ENCODE results near the gene LPP.

LPP gene

DNA sequence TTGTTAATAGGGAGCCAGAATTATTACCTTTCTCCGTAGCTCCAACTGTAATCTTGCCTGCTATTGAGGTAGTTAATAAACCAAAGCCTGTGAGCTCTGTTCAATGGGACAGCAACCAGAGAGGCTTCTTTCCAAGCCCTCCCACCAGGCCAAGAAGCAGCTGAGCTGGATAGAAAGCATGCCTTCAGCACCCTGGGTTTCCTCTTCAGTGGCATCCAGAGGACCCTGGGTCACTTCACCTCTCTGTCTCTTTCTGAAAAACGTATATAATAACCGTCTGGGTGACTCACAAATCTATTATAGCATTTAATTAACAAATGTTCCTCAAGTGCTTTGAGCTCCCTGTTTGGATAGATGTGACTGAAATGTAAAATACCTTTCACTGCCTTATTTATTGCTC lies 420.0 kb downstream of the LPP start:
- DNase-seq = no peak

- no peak for DNase-seq
Observed at GRCh38 chr3:188574885-188575284, 420.9 kb downstream of the LPP start.

DNA sequence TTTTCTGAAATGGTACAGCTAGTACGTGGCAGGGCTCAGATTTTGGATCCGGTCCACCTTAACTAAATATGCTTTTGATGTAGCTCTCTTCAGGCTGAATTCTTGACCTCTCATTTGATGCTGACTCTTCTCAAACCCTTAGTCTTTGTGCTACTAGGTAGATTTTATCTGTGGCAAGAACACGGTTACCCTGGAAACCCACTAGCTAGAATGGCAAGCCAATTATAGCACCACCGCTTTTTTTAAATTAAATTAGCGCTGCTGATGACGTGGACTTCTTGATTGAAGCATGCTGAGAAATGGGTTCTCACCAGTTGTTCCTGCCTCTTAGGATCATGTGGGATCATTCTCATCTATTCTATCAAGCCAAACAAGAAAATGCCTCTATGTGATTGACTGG lies 421.5 kb downstream of the LPP start:
- no peak for DNase-seq

DNA sequence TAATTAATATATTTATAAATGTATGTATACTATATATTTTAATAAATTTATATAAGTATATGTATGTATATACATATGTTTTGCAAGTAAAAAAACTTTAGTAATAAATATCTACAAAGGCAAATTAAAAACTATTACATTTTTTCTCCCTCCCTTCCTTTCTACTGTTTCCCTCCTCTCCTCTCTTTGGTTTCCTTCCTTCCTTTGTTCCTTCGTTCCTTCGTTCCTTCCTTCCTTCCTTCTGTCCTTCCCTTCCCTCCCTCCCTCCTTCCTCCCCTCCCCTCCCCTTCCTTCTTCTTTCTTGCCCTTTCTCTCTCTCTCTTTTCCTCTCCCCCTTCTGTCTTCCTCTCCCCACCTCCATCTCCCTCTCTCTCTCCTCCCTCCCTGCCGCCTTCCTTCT lies 423.6 kb downstream of the LPP start:
- no peak for DNase-seq

- DNase-seq = no peak
Observed at GRCh38 chr3:188578576-188579363, 424.8 kb downstream of the LPP start.

- no peak for DNase-seq
Observed at GRCh38 chr3:188580223-188580622, 426.3 kb downstream of the LPP start.

DNA sequence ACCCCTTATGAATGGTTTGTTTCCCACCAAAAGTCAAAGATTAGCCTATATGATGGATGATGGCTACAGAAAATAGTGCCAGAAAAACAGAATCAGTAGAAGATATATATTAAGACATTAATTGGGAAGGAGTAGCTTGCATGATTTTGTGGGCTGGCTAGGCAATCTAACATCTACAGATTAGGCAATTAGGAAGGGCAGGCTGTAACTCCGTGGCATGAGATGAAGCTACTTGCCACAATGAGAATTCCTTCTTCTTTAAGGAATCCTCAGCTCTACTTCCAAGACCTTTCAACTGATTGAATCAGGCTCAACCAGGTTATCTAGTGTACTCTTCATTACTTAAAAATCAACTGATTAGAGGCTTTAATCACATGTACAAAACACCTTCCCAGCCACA lies 426.7 kb downstream of the LPP start:
- no peak for DNase-seq

DNA sequence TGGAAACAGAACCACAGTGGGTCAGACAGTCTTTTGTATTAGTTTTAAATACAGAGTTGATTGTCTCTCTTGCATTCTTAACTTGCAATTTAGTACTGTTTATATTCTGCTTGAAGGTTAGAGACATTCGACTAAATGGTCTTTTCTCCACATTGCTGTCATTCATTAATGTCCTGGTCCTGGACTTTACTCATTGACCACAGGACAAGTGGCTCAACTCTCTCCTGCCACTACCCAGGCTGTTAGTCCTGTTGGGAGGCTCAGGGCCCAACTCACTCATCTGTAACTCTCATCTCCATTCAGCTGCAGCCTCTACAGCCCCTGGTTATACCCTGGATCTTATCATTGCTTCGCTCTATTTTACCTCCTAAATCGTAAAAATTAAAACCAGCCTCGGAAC lies 427.4 kb downstream of the LPP start:
- DNase-seq = no peak

GRCh38 chr3:188581792-188582191 lies 427.8 kb downstream of the LPP start:
- no peak for DNase-seq

- DNase-seq = no peak
Observed at GRCh38 chr3:188583341-188584161, 429.6 kb downstream of the LPP start.

DNA sequence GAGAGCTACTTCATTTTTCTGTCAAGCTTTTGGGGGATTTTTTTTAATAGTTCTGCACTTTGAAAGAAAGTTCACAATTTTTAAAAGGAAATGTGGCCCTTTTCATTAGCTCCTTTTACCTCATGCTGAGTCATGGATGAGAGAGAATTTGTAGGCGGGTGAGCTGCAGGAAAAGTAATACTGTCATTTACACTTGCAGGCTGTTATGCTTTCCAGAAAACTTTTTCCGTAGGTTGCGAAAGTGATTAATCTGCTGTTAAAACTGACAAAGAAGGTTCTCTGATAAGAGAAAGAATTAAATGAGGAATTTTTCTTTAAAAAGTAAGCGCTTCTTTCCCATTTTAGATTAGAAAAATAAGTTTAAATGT lies 430.2 kb downstream of the LPP start:
- DNase-seq = no peak

GRCh38 chr3:188584958-188585689 lies 431.2 kb downstream of the LPP start:
- no peak for DNase-seq

DNA sequence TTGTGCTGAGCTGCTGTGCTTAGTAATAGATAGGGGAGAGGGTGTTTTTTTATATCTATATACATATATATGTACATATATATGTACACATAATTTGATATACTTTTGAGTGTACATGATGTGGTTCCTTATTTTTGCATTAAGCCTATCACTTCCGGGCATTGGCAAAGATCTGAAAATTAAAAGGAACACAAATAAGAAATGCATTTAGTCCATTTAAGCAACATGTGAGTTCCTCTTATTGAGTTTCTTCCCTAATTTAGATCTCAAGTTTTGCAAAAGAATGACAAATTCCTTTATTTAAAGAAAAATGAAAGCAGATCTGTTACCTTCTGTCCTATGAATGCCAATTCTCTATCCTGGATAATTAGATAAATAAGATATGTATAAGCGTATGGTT lies 435.1 kb downstream of the LPP start:
- no peak for DNase-seq

DNA sequence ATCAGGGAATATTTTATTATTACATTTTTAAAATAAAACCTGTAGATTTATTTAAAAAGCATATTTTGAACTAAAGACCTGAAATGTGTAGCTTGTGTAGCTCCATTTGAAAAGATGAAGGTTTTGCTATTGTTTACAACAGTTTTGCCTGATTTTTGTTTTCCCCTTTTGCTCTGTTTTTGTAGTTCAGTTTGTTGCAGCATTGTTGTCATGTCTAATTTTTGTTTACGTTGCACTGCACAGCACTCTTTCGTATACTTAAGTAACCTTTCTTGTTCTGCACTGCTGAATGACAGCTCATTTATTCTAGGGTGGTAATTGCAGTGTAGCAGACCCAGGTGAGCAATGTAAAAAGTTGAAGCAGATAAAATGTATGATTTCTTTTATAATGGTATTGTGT lies 435.8 kb downstream of the LPP start:
- DNase-seq = no peak

DNA sequence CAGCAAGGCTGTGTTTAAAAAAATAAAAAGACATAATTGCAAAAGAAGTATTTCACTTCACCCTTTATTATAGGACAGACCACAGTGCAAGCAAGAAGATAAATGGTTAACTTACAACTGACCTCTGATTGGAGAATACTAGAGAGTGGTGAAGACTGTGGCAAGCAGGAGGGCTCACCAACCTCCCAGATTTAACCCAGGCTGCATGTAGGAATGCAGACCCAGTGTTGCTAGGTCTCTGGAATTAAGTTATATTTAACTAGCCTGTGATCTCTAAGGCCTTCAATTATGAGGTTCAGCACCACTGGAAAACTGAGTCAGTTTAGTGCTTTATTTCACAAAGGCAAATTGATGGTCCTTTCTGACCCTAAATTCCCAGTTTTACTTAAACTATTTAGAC lies 436.6 kb downstream of the LPP start:
- DNase-seq = no peak

DNA sequence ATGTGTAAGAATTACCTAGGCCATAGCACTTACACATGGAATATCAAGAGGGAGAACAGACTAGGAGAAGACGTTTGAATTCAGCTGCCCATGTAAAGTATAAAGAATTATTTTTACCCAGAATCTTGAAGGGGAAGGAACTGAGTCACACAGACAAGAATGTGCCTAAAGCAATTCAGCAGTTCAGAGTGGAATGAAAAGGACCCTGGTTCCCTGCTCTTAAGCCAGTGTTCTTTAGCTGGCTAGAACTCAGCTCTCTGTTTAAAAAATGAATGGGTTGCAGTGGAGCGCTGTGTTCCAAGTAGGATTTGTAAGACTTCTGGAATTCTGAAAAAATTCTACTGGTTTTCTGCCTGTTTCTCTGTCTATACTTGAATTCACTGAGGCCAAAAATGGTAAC lies 440.2 kb downstream of the LPP start:
- no peak for DNase-seq

- DNase-seq = no peak
Observed at GRCh38 chr3:188595890-188596376, 442.0 kb downstream of the LPP start.

- DNase-seq = no peak
Observed at GRCh38 chr3:188598894-188599293, 444.9 kb downstream of the LPP start.

DNA sequence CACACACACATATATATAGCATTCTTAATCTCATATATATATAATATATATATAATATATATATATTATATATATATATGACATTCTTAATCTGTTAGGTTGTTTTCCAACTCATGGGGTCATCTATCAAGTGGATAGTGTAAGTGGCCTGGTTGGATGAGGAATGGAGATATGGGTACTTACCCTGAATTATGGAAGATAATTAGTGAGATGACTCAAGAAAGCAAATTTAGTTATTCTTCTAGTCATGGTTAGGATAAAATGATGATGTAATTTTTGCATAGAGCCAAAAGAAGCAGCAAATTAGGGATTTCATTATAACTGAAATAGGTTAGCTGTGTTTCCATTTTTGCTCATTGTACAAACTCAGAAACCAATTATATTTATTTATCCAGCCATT lies 448.2 kb downstream of the LPP start:
- no peak for DNase-seq

DNA sequence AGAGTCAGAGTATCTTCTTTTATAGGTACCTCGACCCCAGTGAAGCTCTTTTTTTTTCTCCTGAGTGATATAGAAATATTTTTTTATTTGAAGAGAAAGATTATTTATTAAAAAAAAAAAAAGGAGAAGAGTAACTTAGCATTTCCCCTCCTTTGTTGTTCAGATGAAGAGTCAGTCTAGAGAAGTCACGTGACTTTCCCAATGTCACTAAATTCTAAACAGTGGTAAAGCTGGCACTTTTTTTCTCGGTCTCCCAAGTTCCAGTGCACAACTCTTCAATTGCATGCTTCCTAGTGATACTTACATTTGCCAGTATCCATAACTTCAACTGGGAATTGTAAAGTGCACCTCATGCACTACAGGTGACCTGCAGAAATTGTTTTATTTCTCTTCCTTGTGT lies 448.7 kb downstream of the LPP start:
- no peak for DNase-seq

- DNase-seq = no peak
Observed at GRCh38 chr3:188604651-188605050, 450.7 kb downstream of the LPP start.

DNA sequence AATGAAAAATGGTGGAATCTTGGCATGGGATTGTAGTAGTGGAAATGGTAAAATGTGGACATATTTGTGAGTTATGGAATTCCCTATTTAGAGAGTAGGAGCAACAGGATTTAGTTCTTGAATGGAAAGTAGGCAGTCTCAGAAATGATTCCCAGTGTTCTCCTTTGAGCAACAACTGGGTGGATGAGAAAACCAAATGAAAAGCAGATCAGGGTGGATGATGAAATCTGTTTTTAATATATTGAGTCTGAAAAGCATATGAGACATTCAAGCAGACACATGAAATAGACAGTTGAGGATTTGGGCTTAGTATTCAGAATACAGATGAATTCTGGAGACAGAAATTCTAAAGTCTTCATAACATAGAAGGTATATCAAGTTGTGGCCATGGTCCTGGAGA lies 451.3 kb downstream of the LPP start:
- DNase-seq = no peak

DNA sequence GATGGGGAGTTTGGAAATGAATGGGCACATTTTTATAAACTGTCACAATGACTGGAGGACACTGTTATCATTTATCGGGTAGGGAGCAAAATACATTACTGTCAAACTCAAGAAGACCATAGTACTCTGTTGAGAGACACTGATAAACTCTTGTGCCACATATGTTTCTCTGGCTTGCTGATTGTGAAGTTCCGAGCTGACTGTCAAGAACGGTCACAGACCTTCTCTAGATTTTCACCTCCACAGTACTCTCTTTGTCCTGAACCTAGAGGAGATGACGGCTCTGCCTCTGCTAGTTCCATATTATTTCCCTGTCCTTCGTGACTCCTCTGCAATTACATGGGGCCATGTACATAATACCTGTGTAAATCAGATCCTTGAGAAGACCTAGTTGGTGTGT lies 451.9 kb downstream of the LPP start:
- no peak for DNase-seq
